GM12874 (cell line): ENCODE results near the gene INCA1.

Experiments
- CTCF ChIP-seq: IDR thresholded peaks from 2 replicates; pipeline ENCODE4 v1.5.1; 2011; ENCODE audit warnings: low read depth, mild to moderate bottlenecking, control low read depth, low read length, moderate library complexity; ENCODE audit not compliant: insufficient read depth

The INCA1 gene

DNA sequence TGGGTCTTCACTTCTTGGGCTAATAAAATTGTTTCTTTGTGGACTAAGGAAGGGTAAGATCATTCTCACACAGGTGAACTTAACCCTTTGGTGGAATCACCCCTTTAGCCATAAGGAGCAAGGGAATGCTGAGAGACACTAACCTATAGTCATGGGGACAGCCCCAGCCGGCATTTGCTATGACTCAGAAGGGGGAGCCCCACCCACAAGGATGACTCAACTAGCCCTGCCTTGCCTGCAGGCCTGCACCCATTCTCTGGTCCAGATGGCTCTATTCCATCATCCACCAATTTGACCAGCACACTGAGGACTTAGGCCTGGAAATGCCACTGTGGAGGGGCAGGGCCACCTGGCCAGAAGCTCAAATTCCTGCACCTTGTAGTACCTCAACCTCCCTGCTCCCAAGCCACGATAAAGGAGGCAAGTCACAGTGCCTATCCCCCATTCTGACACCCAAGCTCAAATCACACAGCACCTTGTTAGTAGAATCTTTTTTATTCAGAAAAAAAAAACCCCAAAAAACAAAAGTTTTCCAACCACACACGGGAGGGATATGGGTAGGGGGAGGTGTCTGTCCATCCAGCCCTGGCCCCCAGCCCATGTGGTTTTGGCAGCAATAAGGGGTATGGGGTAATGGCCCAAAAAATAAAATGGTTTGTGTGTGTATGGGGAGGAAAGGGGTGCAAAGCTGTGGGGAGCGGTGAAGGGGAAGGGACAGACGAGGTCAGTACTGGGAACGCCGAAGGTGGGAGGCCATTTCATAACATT lies 52.0 kb downstream of the INCA1 start:
- TF ChIP-seq CTCF: no peak

GRCh38 chr17:4944554-4945175 lies 52.7 kb downstream of the INCA1 start:
- TF ChIP-seq CTCF: no peak

- TF ChIP-seq CTCF: no peak
Observed at GRCh38 chr17:4944163-4944553, 53.2 kb downstream of the INCA1 start.

DNA sequence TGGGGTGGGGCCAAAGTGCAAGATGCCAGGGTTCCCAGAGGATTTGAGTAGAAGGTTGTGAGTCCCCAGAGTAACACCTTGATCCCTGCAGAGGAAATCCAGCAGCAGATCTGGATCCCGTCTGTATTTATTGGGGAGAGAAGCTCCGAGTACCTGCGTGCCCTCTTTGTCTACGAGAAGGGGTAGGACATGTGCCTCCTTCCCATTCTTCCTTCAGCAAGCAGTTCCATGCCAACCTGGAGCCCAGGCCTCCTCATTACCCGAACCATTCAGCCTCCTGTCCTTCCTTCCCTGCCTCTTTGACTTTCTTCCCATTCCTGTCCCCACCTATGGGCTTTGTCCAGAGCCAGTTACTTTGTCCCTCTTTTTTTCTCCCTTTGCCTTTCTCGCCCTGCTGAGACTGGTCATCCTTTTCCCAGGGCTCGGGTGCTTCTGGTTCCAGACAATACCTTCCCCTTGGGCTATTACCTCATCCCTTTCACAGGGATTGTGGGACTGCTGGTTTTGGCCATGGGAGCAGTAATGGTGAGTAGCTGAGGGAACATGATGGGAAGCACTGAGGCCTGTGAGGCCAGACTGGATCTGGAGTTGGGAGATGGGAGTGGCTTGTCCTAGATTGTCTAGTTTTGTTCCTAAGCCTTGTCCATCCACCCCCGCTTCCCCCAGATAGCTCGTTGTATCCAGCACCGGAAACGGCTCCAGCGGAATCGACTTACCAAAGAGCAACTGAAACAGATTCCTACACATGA lies 54.4 kb downstream of the INCA1 start:
- no peak for TF ChIP-seq CTCF

DNA sequence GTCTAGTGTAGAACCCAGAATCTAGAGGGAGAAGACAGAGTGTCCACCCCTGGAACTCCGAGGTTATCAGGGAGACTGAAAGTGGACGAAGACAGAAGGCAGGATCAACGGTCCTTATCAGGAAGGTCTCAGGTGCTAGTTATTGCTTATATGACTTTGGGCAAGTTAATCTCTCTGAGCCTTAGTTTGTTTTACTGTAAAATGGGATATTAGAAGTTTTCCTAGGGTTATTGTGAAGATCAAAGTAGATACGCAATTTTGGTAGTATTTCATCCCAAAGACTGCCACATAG lies 56.1 kb downstream of the INCA1 start:
- TF ChIP-seq CTCF: no peak

DNA sequence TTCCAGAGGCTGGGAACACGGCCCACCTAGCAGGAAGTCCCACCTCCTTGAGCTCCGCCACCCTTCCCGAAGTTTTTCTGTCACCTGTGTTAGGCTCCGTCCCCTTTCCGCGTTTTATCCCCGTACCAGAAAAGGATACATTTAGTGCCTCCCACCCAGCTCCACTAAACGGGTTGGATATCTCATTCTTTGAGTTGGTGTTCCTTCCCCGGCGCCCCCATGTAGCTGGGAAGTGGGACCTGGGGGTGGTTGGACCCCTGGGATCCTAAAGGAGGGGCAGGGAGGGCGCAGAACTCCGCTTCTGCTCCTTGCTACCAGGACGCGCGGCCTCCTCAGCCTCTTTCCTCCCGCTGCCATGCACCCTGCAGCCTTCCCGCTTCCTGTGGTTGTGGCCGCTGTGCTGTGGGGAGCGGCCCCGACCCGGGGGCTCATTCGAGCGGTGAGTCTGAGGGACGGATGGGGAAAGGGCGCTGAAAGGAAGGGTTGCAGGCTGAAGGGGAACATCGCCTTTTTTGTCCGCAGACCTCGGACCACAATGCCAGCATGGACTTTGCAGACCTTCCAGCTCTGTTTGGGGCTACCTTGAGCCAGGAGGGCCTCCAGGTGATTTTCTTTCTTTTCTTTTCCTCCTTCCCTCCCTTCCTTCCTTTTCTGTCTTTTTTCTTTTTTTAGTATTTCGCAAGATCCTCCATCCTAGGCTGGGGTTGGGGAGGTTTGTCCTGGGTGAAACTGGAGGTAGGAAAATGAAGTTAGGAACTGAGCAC lies 56.6 kb downstream of the INCA1 start:
- TF ChIP-seq CTCF: no peak
